ENCODE results near the gene ACTN1.

ACTN1 gene

DNA sequence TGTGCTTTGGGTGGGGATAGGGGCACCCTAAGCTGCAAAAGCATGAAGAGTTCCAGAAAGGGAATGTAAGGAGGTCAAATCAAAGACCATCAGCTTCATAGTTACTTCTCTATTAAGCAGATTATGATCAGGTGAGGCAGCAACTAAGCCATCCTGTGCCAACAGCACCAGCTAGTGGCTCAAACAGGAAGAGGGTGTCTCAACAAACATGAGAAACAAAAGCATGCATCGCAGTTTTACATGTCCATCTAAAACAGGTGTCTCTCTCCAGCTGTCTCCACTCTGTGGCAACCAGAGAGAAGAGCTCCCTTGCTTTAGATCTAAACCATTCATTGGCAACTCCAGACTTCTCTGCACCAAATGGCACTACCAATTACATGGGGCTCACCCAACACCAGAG, 52.9 kb downstream of the ACTN1 start:
- no peak overlapping the region for H3K27ac ChIP-seq
- TF ChIP-seq, protein P1, sequence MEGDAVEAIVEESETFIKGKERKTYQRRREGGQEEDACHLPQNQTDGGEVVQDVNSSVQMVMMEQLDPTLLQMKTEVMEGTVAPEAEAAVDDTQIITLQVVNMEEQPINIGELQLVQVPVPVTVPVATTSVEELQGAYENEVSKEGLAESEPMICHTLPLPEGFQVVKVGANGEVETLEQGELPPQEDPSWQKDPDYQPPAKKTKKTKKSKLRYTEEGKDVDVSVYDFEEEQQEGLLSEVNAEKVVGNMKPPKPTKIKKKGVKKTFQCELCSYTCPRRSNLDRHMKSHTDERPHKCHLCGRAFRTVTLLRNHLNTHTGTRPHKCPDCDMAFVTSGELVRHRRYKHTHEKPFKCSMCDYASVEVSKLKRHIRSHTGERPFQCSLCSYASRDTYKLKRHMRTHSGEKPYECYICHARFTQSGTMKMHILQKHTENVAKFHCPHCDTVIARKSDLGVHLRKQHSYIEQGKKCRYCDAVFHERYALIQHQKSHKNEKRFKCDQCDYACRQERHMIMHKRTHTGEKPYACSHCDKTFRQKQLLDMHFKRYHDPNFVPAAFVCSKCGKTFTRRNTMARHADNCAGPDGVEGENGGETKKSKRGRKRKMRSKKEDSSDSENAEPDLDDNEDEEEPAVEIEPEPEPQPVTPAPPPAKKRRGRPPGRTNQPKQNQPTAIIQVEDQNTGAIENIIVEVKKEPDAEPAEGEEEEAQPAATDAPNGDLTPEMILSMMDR (conservative IDR thresholded peaks at IDR 0.05), result peak; percentile 32; the same call in 1 of the 2 replicates

DNA sequence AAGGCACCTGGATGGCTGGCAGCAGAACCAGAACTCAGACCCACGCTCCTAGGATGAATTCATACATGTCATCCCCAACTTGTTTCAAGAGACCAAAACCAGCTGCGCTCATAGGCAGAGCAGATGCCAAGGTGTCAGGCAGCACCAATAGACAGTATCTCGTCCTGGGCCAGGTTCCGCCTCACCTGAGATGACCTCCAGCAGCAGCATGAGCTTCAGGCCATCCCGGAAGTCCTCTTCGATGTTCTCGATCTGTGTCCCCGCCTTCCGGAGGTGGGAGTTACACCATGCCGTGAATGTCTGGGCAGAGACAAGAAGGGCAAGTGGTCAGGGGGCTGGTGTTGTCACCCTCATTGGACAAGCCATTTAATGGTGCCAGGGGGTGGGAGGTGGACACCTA, 53.7 kb downstream of the ACTN1 start:
- TF ChIP-seq, protein P1 (conservative IDR thresholded peaks at IDR 0.05), result no peak
- H3K27ac ChIP-seq, result no peak overlapping the region

DNA sequence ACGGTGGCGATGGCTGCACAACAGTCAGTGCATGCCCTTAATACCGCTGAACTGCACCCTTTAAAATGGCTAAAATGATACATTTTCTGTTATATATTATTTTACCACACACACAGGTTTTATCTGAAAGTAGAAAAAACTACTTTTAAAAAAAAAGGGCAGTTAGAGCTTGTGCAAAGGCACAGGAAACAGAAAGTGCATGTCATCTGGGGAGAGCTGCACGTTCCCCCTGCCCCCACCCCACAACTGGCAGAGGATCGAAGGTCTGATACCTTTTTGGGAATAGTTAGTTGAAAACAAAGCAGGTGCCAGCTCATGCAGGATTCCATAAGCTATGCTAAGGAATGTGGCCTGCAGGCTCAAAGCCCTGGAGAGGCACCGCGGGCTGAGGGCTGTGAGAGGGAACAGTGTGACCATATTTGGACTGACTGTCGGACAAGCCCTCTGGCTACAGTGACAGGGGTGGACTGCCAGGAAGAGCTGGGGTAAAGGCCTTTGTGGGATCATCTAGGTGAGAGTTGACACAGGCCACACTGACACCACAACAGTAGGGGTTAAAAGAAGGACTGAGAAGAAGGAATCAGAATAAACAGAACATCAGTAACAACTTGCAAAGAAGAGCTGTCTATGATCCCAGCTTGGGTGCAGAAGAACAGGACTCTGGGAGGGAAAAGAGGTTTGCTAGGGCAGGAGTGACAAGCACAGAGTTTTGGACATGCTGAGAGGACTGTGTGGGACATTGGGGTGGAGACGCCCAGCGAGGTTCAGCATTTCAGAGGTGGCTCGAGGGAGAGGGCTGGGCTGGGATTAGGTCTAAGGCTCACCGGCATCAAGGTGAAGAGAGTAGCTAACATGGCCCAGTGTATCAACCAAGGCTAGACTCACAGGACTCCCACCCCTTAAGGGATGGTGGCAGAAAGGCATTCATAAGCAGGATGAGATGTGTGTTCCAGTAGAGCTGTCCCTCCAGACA, 54.6 kb downstream of the ACTN1 start:
- TF ChIP-seq, protein P1 (conservative IDR thresholded peaks at IDR 0.05), result no peak
- no peak overlapping the region for H3K27ac ChIP-seq

DNA sequence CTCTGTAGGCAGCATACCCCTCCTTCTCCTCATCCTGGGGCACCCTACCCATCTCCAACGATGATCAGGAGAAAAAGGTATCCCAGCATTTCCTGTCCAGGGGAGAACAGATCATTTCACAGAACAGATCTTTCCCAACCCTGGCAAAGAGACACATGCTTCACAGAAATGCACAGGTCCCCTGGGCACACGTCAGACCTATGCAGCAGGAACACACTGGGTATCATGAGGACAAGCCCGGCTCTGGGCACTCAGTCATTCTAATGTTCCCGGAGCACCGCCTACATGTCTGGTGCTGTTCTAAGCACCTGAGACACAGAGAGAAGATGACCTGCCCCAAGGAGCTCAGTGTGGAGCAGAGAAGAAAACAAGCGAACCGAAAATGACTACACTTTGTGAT, 56.2 kb downstream of the ACTN1 start:
- TF ChIP-seq, protein P1 (conservative IDR thresholded peaks at IDR 0.05), result no peak
- no peak overlapping the region for H3K27ac ChIP-seq

DNA sequence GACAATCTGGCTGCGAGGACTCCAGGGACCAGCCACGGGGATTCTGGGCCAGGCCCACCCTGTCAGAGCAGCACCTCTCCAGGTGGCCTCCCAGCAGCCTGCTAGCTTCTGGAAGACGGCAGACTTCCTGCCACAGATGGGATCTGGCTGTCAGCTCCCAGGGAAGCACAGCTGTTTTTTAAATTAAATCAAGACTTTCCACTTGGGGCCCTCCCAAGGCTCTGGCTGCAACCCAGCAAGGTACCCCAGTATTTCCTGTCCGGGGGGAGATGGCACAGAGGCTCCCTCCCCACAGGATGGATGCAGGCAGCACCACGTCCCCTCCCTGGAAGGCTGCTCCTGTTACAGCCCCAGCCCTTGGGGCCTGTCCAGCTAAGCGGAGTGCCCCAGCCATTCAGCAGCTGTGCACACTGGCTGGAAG, 56.9 kb downstream of the ACTN1 start:
- H3K27ac ChIP-seq, result no peak overlapping the region
- TF ChIP-seq, protein P1 (conservative IDR thresholded peaks at IDR 0.05), result no peak

DNA sequence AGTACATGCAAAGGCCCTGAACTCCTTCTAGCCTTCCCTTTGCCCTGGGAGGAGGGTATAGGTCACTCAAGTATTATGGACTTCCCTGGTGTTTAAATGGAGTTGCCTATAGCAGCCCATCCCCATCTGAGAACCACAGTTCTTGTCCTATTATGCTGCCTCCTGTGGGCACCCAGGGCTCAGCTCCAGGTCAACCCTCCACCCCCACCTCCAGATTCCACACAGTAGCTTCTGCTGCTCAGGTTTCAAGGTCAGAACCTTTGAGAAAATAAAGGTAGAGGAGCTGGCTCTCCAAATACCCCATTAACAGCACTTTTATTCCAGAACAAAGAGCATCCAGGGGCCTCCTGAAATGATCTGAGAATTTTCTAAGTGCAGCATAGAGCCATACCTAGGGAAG, 57.4 kb downstream of the ACTN1 start:
- H3K27ac ChIP-seq, result no peak overlapping the region
- TF ChIP-seq, protein P1 (conservative IDR thresholded peaks at IDR 0.05), result no peak

DNA sequence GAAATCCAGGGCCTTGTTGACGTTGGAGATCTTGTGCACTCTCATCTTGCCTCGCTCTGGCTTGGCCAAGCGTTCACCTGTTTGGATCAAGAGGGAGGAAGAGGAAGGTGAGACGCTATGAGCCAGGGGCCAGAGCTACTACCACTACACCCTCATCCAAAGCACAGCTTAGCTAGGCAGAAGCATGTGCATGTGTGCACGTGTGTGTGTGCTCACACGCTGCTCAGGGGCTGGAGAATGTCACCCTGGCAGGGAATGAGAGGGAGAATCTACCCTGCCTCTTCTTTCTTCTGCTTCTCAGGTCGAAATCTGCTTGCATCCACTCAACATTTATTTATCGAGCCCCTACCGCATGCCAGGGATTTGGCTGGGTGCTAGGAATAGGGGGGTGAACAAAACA, 58.1 kb downstream of the ACTN1 start:
- TF ChIP-seq, protein P1 (conservative IDR thresholded peaks at IDR 0.05), result no peak
- no peak overlapping the region for H3K27ac ChIP-seq

All from VCaP (cell line).